GM12875 (cell line): ENCODE data around the gene NFIA.

Source experiments
- H3K4me3 ChIP-seq: one replicate; pipeline ENCODE4 v1.5.1; 2011; ENCODE audit warnings: low read depth, low read length, control low read depth
- CTCF ChIP-seq: IDR thresholded peaks from 2 replicates; pipeline ENCODE4 v1.5.1; 2011; ENCODE audit warnings: low read depth, mild to moderate bottlenecking, control low read depth, inconsistent platforms, low read length, moderate library complexity, borderline replicate concordance; ENCODE audit not compliant: insufficient read depth

Gene NFIA

DNA sequence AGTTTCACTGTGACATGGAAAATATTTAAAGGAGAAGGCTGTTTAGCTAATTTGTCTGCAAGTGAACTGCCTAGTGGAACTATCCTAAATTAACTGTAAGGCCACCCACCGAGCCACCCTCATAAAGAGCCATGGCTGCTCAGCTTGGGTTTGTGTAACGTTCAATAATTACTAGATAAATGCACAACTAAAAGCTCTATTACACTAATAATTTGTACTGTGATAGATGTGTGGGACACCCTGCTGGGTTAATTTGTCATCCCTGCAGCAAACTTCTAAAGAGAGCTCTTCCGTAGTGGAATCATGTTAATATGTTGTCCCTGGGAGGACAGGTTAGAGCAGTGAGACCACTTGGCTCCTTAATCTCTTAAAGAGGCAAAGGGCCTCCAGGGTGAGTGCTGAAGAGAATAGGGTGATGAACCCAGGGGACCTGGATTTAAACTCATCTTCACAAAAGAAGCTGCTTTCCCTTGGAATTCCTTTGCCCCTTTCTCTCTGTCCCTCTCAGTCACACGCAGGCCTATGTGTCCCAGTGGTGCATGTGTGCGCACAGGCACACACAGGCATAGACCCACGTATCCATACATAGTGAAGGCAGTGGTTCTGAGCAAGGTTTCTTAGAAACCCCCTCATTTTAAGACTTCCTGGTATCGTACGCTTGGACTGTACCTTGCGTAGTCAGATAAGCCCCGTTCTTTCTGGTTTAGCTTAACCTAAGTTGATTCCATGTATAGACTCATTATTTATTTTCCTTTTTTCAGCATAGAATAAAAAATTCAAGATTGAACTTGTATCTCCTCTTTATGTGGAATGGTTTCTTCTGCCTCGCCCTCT, 310.3 kb downstream of the NFIA start:
- TF ChIP-seq CTCF = no peak
- H3K4me3 ChIP-seq = no peak overlapping the region

DNA sequence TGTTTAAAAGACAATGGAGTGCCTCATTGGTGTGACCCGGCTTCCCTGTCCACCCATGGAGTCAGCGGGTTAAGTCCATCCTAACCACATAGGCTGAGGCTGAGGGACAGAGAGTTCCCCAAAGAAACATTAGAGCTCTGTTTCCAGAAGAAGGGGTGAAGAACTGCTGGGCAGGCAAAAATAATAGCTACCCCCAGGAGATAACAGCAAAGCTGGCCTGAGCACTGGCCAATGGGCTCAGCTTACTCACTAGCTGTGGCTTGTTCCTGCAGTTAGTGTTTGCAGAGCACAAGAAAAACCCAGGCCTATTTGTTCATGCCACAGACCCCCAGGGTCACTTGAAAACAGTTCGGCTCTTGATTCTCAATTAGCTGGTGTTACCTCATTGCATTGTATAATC, 311.2 kb downstream of the NFIA start:
- no peak for TF ChIP-seq CTCF
- H3K4me3 ChIP-seq = no peak overlapping the region

DNA sequence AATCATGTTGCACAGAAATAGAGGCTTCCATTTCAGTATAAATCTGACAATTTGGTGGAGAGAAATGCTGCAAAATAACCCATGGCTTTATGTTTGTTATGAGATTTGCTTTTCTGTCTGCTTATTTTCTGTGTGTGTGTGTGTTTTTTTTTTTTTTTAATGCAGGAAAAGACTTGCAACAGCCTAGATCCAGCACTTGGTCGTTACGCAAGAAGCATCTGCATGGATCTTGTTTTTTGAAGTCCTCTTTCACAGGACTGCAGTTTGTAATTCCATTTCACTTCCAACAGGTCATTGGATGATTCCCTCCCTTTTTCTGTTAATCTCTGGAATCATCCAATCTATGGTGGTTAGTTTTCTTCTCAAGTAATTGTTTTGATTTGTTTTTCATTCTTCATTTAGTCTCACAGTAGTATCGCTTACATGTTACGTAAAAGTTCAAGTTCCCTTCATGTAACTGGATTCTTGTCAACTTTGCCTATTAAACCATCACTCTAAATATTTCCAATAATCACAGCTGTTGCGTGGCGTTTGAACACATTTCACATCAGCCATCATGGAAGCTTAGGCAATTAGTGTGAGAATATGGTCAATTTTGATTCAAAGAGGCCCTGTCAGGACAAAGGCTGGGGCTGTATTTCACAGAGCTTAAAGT, 312.9 kb downstream of the NFIA start:
- TF ChIP-seq CTCF = no peak
- no peak overlapping the region for H3K4me3 ChIP-seq

DNA sequence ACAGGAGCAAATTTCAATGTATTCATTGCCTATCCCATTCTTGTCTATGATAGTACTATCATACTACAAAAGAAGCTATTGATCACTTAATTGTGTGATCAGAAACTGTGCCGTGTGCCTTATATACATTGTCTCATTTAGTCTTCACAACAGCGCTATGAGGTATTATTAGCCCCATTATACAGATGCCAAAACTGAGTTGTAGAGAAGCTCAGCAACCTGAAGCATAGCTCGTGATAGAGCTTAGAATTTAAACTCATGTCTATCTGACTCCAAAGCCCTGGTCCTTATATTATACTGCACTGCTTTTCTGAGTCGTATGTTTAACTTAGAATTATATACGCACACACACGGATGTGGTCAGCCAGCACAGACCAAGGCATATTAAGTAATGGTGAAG, 315.1 kb downstream of the NFIA start:
- H3K4me3 ChIP-seq = no peak overlapping the region
- no peak for TF ChIP-seq CTCF

- no peak for TF ChIP-seq CTCF
- no peak overlapping the region for H3K4me3 ChIP-seq
Measured at GRCh38 chr1:61397935-61398334, 315.6 kb downstream of the NFIA start.

DNA sequence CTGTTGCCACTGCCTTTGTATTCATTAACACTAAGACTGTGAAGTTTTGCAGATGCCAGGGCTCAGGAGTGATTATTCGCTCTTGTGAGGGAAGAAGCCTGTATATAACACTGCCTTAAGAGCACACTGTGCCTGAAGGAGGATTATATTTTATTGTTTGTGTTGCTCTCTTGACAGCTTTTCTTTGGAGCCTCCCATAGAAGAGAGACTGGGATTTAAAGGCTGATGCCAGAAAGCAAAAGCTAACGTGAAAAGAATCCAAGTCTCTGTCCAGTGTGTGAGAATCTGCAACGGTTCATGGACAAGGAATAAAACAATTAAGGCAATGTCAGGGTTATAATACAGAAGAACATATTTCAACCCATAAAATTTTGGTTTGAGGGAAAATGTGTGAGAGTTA, 316.8 kb downstream of the NFIA start:
- TF ChIP-seq CTCF = no peak
- H3K4me3 ChIP-seq = no peak overlapping the region
